GM21515 (cell line): Measurements from ENCODE around the gene SRC.
"Not testable (repeated sequence)": the region's sequence is repeated elsewhere in the genome, so short reads cannot be mapped to it uniquely, and the experiment has no call there.

Experiments
- ATAC-seq: cut with Tn5 transposase; IDR thresholded peaks from one replicate; pipeline ENCODE4 v1.9.1; 2021; ENCODE audit not compliant: unreplicated experiment

The SRC gene

GRCh38 chr20:37335642-37336368 lies 10.1 kb upstream of the SRC start:
- peak; percentile 11 for ATAC-seq

- ATAC-seq: peak; percentile 66
Observed at GRCh38 chr20:37336369-37337207, 9.4 kb upstream of the SRC start.

GRCh38 chr20:37337208-37337991 lies 8.5 kb upstream of the SRC start:
- no peak for ATAC-seq

GRCh38 chr20:37338380-37338779 lies 7.6 kb upstream of the SRC start:
- not testable (repeated sequence) for ATAC-seq

GRCh38 chr20:37339208-37339607 lies 6.7 kb upstream of the SRC start:
- ATAC-seq: no peak

- ATAC-seq: not testable (repeated sequence)
Observed at GRCh38 chr20:37339764-37340109, 6.2 kb upstream of the SRC start.

GRCh38 chr20:37340998-37341397 lies 4.9 kb upstream of the SRC start:
- ATAC-seq: no peak

- no peak for ATAC-seq
Observed at GRCh38 chr20:37341632-37342031, 4.3 kb upstream of the SRC start.

- no peak for ATAC-seq
Observed at GRCh38 chr20:37342231-37343177, 3.4 kb upstream of the SRC start.

GRCh38 chr20:37343212-37343993 lies 2.5 kb upstream of the SRC start:
- ATAC-seq: no peak

- ATAC-seq: no peak
Observed at GRCh38 chr20:37343994-37344355, 2.0 kb upstream of the SRC start.

GRCh38 chr20:37344506-37345338 lies 1.2 kb upstream of the SRC start:
- ATAC-seq: no peak

GRCh38 chr20:37346236-37346534 lies 245 bp downstream of the SRC start:
- ATAC-seq: no peak

GRCh38 chr20:37346535-37347346 lies 801 bp downstream of the SRC start:
- ATAC-seq: no peak

- ATAC-seq: no peak
Observed at GRCh38 chr20:37347347-37347823, 1.4 kb downstream of the SRC start.

- ATAC-seq: no peak
Observed at GRCh38 chr20:37347891-37348791, 2.2 kb downstream of the SRC start.
